MM.1S (cell line): ENCODE results near the gene RPL36A.

Experiments used
- DNase-seq: peaks from one replicate; pipeline ENCODE4 v3.0.0-alpha.2; 2015
- H2AFZ ChIP-seq: fragments of 300-600 bp; sonication (generic); 2 replicates; pipeline ENCODE4 v1.6.0; 2016; ENCODE audit warnings: antibody characterized with exemption, low read length
- H3F3A ChIP-seq: fragments of 300-600 bp; sonication (generic); 2 replicates; pipeline ENCODE4 v1.6.1; 2016; ENCODE audit warnings: mild to moderate bottlenecking, antibody characterized with exemption, low read length, moderate library complexity, mixed read lengths; ENCODE audit not compliant: insufficient read depth
- H3K27ac ChIP-seq: fragments of 300-600 bp; sonication (generic); 2 replicates; pipeline ENCODE4 v1.5.1; 2016; ENCODE audit warnings: mild to moderate bottlenecking, low read length
- H3K27me3 ChIP-seq: fragments of 300-600 bp; sonication (generic); replicated peaks from 2 replicates; pipeline ENCODE4 v1.6.0; 2016; ENCODE audit warnings: low read length; ENCODE audit not compliant: insufficient read depth
- H3K36me3 ChIP-seq: fragments of 300-600 bp; sonication (generic); replicated peaks from 2 replicates; pipeline ENCODE4 v1.6.1; 2016; ENCODE audit warnings: mild to moderate bottlenecking, low read length, mixed read lengths; ENCODE audit not compliant: insufficient read depth
- H3K4me1 ChIP-seq: fragments of 300-600 bp; sonication (generic); 2 replicates; pipeline ENCODE4 v1.6.1; 2016; ENCODE audit warnings: low read length, mixed read lengths
- H3K4me2 ChIP-seq: fragments of 300-600 bp; sonication (generic); 2 replicates; pipeline ENCODE4 v1.6.0; 2016; ENCODE audit warnings: low read depth, low read length
- H3K4me3 ChIP-seq: fragments of 300-600 bp; sonication (generic); 2 replicates; pipeline ENCODE4 v1.5.1; 2016; ENCODE audit warnings: low read length, mixed read lengths
- H3K79me2 ChIP-seq: fragments of 300-600 bp; sonication (generic); 2 replicates; pipeline ENCODE4 v1.6.1; 2016; ENCODE audit warnings: mixed run types, low read length, mixed read lengths
- H3K9ac ChIP-seq: fragments of 300-600 bp; sonication (generic); 2 replicates; pipeline ENCODE4 v1.6.1; 2016; ENCODE audit warnings: low read length, mixed read lengths
- H3K9me2 ChIP-seq: fragments of 300-600 bp; sonication (generic); replicated peaks from 2 replicates; pipeline ENCODE4 v1.6.1; 2016; ENCODE audit warnings: mild to moderate bottlenecking, low read length, mixed read lengths; ENCODE audit not compliant: insufficient read depth
- H3K9me3 ChIP-seq: fragments of 300-600 bp; sonication (generic); replicated peaks from 2 replicates; pipeline ENCODE4 v1.6.1; 2016; ENCODE audit warnings: mild to moderate bottlenecking, low read length, mixed read lengths; ENCODE audit not compliant: insufficient read depth
- H4K20me1 ChIP-seq: fragments of 300-600 bp; sonication (generic); 2 replicates; pipeline ENCODE4 v1.6.1; 2016; ENCODE audit warnings: mild to moderate bottlenecking, low read length, moderate library complexity, mixed read lengths; ENCODE audit not compliant: insufficient read depth
- EZH2 ChIP-seq: fragments of 300-600 bp; sonication (generic); optimal IDR thresholded peaks from 2 replicates; pipeline ENCODE3; 2017; ENCODE audit warnings: low read depth, mild to moderate bottlenecking, antibody characterized with exemption, low read length, mixed read lengths
- EZH2phosphoT487 ChIP-seq: fragments of 300-600 bp; sonication (generic); IDR thresholded peaks from 2 replicates; pipeline ENCODE4 v1.6.1; 2018; ENCODE audit warnings: antibody characterized with exemption, low read length
- TF ChIP-seq, protein P1 (sequence below): fragments of 300-600 bp; sonication (generic); IDR thresholded peaks from 2 replicates; pipeline ENCODE4 v1.5.1; 2016; ENCODE audit warnings: antibody characterized with exemption, low read length, mixed read lengths

The RPL36A gene

GRCh38 chrX:101407748-101408531 lies 17.1 kb downstream of the RPL36A start, which contains the start of the genes GLA and HNRNPH2:
TSS of gene GLA (minus strand) at chrX:101407925. CDS start at chrX:101407903, 22 bp downstream.
TSS of gene HNRNPH2 (plus strand) at chrX:101408222. CDS start at chrX:101411989, 3,767 bp downstream.
- Histone ChIP-seq H3K4me2 (peak within 1 kb of the TSS; percentile 74), H3K27me3 (no peaks in the 10 kb centered on the region)

DNA sequence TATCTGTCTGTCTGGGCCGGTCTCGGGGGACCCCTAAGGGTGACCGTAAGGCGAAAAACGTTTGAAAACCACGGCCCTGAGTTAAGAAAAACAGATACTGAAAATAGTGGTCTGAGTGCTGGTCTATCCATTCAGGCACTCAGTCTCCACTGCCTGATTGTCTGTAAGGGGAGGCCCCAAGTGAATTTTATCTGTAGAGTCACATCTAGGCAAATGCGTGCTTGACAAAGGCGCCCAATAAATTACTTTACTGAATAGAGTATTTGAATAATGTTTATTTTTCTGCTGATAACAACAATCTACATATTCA lies 17.7 kb downstream of the RPL36A start:
- H3K9ac ChIP-seq: peak overlapping the region; percentile 95
- DNase-seq: no peak
- H3K4me1 ChIP-seq: 0 out of 2 replicates have a peak, but pooled peaks cover 3% of the 10 kb centered on the region
- TF ChIP-seq EZH2phosphoT487 (no peak), EZH2 (no peak)
- TF ChIP-seq, protein P1, sequence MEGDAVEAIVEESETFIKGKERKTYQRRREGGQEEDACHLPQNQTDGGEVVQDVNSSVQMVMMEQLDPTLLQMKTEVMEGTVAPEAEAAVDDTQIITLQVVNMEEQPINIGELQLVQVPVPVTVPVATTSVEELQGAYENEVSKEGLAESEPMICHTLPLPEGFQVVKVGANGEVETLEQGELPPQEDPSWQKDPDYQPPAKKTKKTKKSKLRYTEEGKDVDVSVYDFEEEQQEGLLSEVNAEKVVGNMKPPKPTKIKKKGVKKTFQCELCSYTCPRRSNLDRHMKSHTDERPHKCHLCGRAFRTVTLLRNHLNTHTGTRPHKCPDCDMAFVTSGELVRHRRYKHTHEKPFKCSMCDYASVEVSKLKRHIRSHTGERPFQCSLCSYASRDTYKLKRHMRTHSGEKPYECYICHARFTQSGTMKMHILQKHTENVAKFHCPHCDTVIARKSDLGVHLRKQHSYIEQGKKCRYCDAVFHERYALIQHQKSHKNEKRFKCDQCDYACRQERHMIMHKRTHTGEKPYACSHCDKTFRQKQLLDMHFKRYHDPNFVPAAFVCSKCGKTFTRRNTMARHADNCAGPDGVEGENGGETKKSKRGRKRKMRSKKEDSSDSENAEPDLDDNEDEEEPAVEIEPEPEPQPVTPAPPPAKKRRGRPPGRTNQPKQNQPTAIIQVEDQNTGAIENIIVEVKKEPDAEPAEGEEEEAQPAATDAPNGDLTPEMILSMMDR: no peak
- H3K9me3 ChIP-seq: no peaks in the 10 kb centered on the region
- H3K27me3 ChIP-seq: no peaks in the 10 kb centered on the region
- peaks cover 76% of the 10 kb centered on the region for H3K79me2 ChIP-seq
- no peaks in the 10 kb centered on the region for H3K9me2 ChIP-seq
- H3F3A ChIP-seq: peaks cover 6% of the 10 kb centered on the region
- no peak overlapping the region for H2AFZ ChIP-seq
- no peaks in the 10 kb centered on the region for H4K20me1 ChIP-seq
- no peaks in the 10 kb centered on the region for H3K36me3 ChIP-seq
- H3K4me3 ChIP-seq: peak overlapping the region; percentile 83
- peak overlapping the region; percentile 89 for H3K27ac ChIP-seq
- H3K4me2 ChIP-seq: peak overlapping the region; percentile 74; the same call in 1 of the 2 replicates

More at GRCh38 chrX:101407748-101408531, 17.1 kb downstream of the RPL36A start, which contains the start of the genes GLA and HNRNPH2:
- H3K36me3 ChIP-seq: no peaks in the 10 kb centered on the region
- 0 out of 2 replicates have a peak, but pooled peaks cover 3% of the 10 kb centered on the region for H3K4me1 ChIP-seq
- H3K9ac ChIP-seq: peak within 1 kb of the TSS; percentile 95
- no peak for TF ChIP-seq EZH2
- TF ChIP-seq EZH2phosphoT487: no peak
- TF ChIP-seq, protein P1: no peak
- peak; percentile 97 for DNase-seq
- H3K9me2 ChIP-seq: no peaks in the 10 kb centered on the region
- H2AFZ ChIP-seq: peak within 1 kb of the TSS; percentile 74
- H3F3A ChIP-seq: peaks cover 6% of the 10 kb centered on the region
- H3K4me3 ChIP-seq: peak within 1 kb of the TSS; percentile 83
- H4K20me1 ChIP-seq: no peaks in the 10 kb centered on the region
- peaks cover 74% of the 10 kb centered on the region for H3K79me2 ChIP-seq
- H3K9me3 ChIP-seq: no peaks in the 10 kb centered on the region
- H3K27ac ChIP-seq: peak within 1 kb of the TSS; percentile 89

DNA sequence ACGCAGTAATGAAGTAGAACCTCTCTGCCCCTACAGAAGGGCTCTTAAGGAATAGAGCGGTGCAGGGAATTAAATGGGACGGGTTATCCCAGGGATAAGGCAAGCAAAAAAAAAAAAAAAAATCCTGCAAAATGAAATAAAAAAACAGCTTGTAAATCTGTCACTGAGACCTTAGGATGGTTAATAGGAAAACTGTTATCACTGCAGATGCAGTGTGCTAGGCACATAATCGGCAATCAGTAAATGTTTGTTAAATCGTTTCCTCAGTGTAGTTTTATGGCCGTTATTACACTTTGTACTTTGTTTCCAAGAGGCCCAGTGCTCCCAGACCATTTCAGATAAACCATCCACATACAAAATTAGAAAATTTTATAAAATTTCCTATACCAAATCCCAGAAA lies 18.2 kb downstream of the RPL36A start:
- TF ChIP-seq EZH2phosphoT487: no peak
- TF ChIP-seq EZH2: no peak
- TF ChIP-seq, protein P1: no peak
- Histone ChIP-seq H3K9me3 (no peaks in the 10 kb centered on the region), H3K79me2 (peaks cover 76% of the 10 kb centered on the region)

More for the DNA sequence above, 18.2 kb downstream of the RPL36A start:
- no peaks in the 10 kb centered on the region for H3K9me2 ChIP-seq
- H3K4me3 ChIP-seq: peak overlapping the region; percentile 83
- no peaks in the 10 kb centered on the region for H4K20me1 ChIP-seq
- no peaks in the 10 kb centered on the region for H3K36me3 ChIP-seq
- peak overlapping the region; percentile 74; the same call in 1 of the 2 replicates for H3K4me2 ChIP-seq
- 0 out of 2 replicates have a peak, but pooled peaks cover 3% of the 10 kb centered on the region for H3K4me1 ChIP-seq
- H3K27me3 ChIP-seq: no peaks in the 10 kb centered on the region
- no peak for DNase-seq
- H2AFZ ChIP-seq: no peak overlapping the region
- H3K9ac ChIP-seq: peak overlapping the region; percentile 95
- H3K27ac ChIP-seq: peak overlapping the region; percentile 89; the same call in 1 of the 2 replicates
- peaks cover 6% of the 10 kb centered on the region for H3F3A ChIP-seq
